Pulmonary artery endothelial cell (primary cell): ENCODE results near the gene SIRPA. TPM values are rescaled to one million over a fixed set of nuclear protein-coding genes. Genes with fewer than 3 reads are reported as not detected.

Source experiments
- DNase-seq: peaks from one replicate; pipeline ENCODE4 v3.0.0-alpha.2; 2011; ENCODE audit warnings: low read depth, low spot score
- total RNA-seq: library from RNA; depleted of rRNA; stranded (reverse); fragments of >200 nt; gene quantifications from 2 replicates; pipeline ENCODE4 v1.2.3, GENCODE V29; 2014

The SIRPA gene
- total RNA-seq, 1 donor from 2014 or later: 14.5 TPM

DNA sequence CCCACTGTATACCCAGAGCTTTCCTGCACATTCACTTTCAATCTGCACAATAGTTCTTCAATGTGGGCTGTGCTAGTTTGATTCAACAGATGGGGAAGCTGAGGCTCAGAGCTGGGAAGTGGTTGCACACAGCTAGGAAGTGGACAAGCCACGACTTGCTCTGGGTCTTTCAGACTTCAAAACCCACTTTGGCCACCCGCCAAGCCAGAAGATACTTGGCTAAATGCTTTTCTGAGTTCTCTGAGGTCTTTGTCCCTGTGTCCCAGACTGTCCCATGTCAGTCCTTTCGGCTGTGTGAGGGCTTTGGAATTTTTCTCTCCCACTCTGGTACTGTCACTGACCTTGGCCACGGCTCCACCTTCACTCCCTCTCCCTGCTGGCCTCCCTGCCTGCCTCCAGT is 88.1 kb downstream of the SIRPA start:
- no peak for DNase-seq

DNA sequence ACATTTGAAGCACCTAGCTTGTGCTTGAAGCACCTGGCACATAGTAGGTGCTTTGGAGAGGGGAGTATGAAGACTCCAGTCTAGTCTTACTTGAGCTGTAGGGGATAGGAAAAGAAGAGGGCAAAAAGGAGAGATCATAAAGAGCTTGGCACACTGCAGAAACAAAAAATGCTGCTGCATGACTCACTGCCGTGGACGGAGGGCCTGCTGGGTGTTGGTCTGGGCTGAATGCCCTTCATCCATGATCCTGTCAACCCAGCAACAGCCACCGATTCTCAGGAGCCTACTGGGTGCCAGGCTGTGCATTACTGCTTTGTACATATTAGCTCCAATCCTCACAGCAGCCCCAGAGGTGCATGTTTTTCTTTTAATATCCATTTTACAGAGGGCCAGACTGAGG is 92.6 kb downstream of the SIRPA start:
- no peak for DNase-seq

Other genes with a start within 250 kb of the SIRPA start
- not detected in 2 replicates for gene SIRPG, start 237.6 kb upstream of the SIRPA start, total RNA-seq
- gene PDYN, start 98.7 kb downstream of the SIRPA start, total RNA-seq: not detected in 2 replicates
- gene STK35, start 206.4 kb downstream of the SIRPA start, total RNA-seq: 14.6 and 20.1 TPM in 2 replicates